Heart right ventricle (tissue), 16 donors: ENCODE data around the gene OR51I1. TPM values are rescaled to one million over a fixed set of nuclear protein-coding genes. Genes with fewer than 3 reads are reported as not detected.

Source experiments
- ATAC-seq, 8 donors: fragments of 200-7000 bp; cut with Tn5 transposase; one replicate each; pipeline ENCODE4 v1.9.1; 2020; ENCODE audit warnings: mild to moderate bottlenecking in 8 of 8, moderate library complexity in 8 of 8, moderate number of reproducible peaks in 1 of 8
- DNase-seq, 2 donors: peaks; one replicate each; pipeline ENCODE4 v3.0.0-alpha.2; 2020
- H3K27ac ChIP-seq, 10 donors: fragments of 200-600 bp; sonication (generic) in 2 of 10; one replicate each; pipeline versions ENCODE4 v1.5.0 to v1.8.0; 2020 to 2022; ENCODE audit warnings: mild to moderate bottlenecking in 3 of 10
- H3K27me3 ChIP-seq, 7 donors: fragments of 200-600 bp; one replicate each; pipeline ENCODE4 v1.8.0; 2021 to 2022; ENCODE audit warnings: mild to moderate bottlenecking in 2 of 7
- H3K36me3 ChIP-seq, 9 donors: fragments of 200-600 bp; sonication (generic) in 1 of 9; one replicate each; pipeline versions ENCODE4 v1.5.0 to v1.8.0; 2020 to 2022; ENCODE audit warnings: mild to moderate bottlenecking in 2 of 9
- H3K4me1 ChIP-seq, 9 donors: fragments of 200-600 bp; sonication (generic) in 1 of 9; one replicate each; pipeline versions ENCODE4 v1.5.0 to v1.8.0; 2020 to 2022; ENCODE audit warnings: mild to moderate bottlenecking in 4 of 9
- H3K4me3 ChIP-seq, 10 donors: fragments of 200-600 bp; sonication (generic) in 2 of 10; one replicate each; pipeline versions ENCODE4 v1.5.0 to v1.8.0; 2020 to 2022; ENCODE audit warnings: mild to moderate bottlenecking in 7 of 10, moderate library complexity in 2 of 10
- H3K9me3 ChIP-seq, 11 donors: fragments of 200-600 bp in 10 of 11; sonication (generic) in 2 of 11; one replicate each; pipeline versions ENCODE4 v1.5.0 to v1.8.0; 2013 to 2022; ENCODE audit warnings: mild to moderate bottlenecking in 2 of 11, control low read depth in 1 of 11, moderate library complexity in 1 of 11
- CTCF ChIP-seq, 9 donors: fragments of 200-600 bp; sonication (generic) in 2 of 9; IDR thresholded peaks; one replicate each; pipeline versions ENCODE4 v1.5.0 to v1.8.0; 2021 to 2022; ENCODE audit warnings: antibody characterized with exemption in 9 of 9, mild to moderate bottlenecking in 5 of 9, moderate library complexity in 1 of 9
- WGBS, 2 donors: extraction: QIAGEN DNeasy Blood & Tissue Kit; methylation state at CpG; one replicate each; pipeline ENCODE4 v1.1.7; 2013; ENCODE audit warnings: inconsistent platforms in 1 of 2; 5-methylcytosine and 5-hydroxymethylcytosine counted together
- intact Hi-C, 10 donors: fragments of 100-400 bp; cut with DNase I; formaldehyde crosslinking; loops; one replicate each; pipeline versions ENCODE4 v1.11.1 to v1.14.2; 2022
- polyA plus RNA-seq, 2 donors: library from polyadenylated mRNA; stranded (reverse); fragments of 200-250 nt; gene quantifications; one replicate each; pipeline ENCODE4 v1.2.3, GENCODE V29; 2013
- total RNA-seq, 10 donors: library from RNA; stranded (reverse); fragmentation: NEBNext Ultra II Directional in 3 of 10; extraction: Animal tissue kit (Norgen Biotek cat#: 25700) in 3 of 10; gene quantifications; one replicate each; pipeline versions ENCODE4 v1.2.1 to v1.2.4, GENCODE V29; 2021 to 2023
- donor health status: Arrhythmogenic right ventricular cardiomyopathy.
- donor health status: ischemic (EF 13 %, LVEDD 7.1; RV severe dilation, severe dysfunction).
- donor health status: healthy with polysubstance abuse.
- donor health status: DM: no; HTN: yes; CAD: no.
- donor health status: DM: no; HTN: no; CAD: no.
- donor health status: ischemic (EF 25% LVEDD 6.9; RV normal size, moderate dysfunction).
- donor health status: ischemic (EF 25% LVEDD 5.7; RV mildly dilated, moderate dysfunction).
- donor health status: healthy.
- donor health status: DM: yes; HTN: yes; CAD: no.
- donor health status: Ischemic cardiomyopathy.
- donor health status: ischemic (EF 35%, LVEDD 5.7; RV mildly dilated, moderate dysfunction).
- donor health status: nonischemic (EF 11% LVEDD 7.7; RV severe dilation, severe dysfunction).
- donor health status: DM: yes; HTN: yes; CAD: no.
- donor health status: PGD.
- donor health status: ischemic (EF 29% LVEDD 5.4; RV normal size, mild dysfunction).
- donor health status: nonischemic (EF 23%, LVEDD 6.1; RV moderate dilation, normal function).

OR51I1 gene
- total and polyA plus RNA-seq, 12 donors, result 0.28 TPM; not detected in 11

- no peak for TF ChIP-seq CTCF (IDR thresholded peaks at IDR 0.05)
- no peaks in the 10 kb centered on the region for H3K4me1 ChIP-seq
- intact Hi-C loops, result no loop called here
- H3K36me3 ChIP-seq, result no peaks in the 10 kb centered on the region
- no peak for DNase-seq
- no peaks in the 10 kb centered on the region for H3K9me3 ChIP-seq
- no peak for ATAC-seq
- H3K27me3 ChIP-seq, result no peaks in the 10 kb centered on the region
- H3K27ac ChIP-seq, result no peak overlapping the region
- 47 to 57% methylated on average over 2 of the region's 2 CpGs for WGBS, 2 donors
- H3K4me3 ChIP-seq, result no peak overlapping the region
Observed at GRCh38 chr11:5443835-5444393, 2.6 kb upstream of the OR51I1 start.

GRCh38 chr11:5423131-5423530 is 18.2 kb downstream of the OR51I1 start:
- TF ChIP-seq CTCF (IDR thresholded peaks at IDR 0.05), result no peak
- 58 to 76% methylated on average over 3 of the region's 3 CpGs for WGBS, 2 donors
- no peak overlapping the region for H3K27ac ChIP-seq
- H3K9me3 ChIP-seq, result no peaks in the 10 kb centered on the region
- H3K27me3 ChIP-seq, result no peaks in the 10 kb centered on the region
- no peaks in the 10 kb centered on the region for H3K36me3 ChIP-seq
- intact Hi-C loops, result no loop called here
- H3K4me1 ChIP-seq, result no peaks in the 10 kb centered on the region
- H3K4me3 ChIP-seq, result no peak overlapping the region
- DNase-seq (no peak), ATAC-seq (no peak)

GRCh38 chr11:5421811-5422210 is 19.5 kb downstream of the OR51I1 start, which contains the start of gene OR51Q1:
Gene OR51Q1, plus strand, starts transcription at chr11:5422111. Its CDS starts 90 bp downstream, at chr11:5422201.
- Histone ChIP-seq H3K27ac (no peak within 1 kb of the TSS), H3K36me3 (no peaks in the 10 kb centered on the region), H3K4me3 (no peak within 1 kb of the TSS), H3K9me3 (no peaks in the 10 kb centered on the region), H3K27me3 (no peaks in the 10 kb centered on the region), H3K4me1 (no peaks in the 10 kb centered on the region)
- no peak for TF ChIP-seq CTCF (IDR thresholded peaks at IDR 0.05)
- no peak for DNase-seq
- no peak for ATAC-seq
- WGBS, 2 donors, result 89 to 94% methylated on average over 1 of the region's 1 CpG
- intact Hi-C loops, result no loop called here

GRCh38 chr11:5420993-5421392 is 20.3 kb downstream of the OR51I1 start:
- intact Hi-C loops, result no loop called here
- no peaks in the 10 kb centered on the region for H3K36me3 ChIP-seq
- ATAC-seq, result no peak
- H3K27ac ChIP-seq, result no peak overlapping the region
- H3K27me3 ChIP-seq, result no peaks in the 10 kb centered on the region
- H3K9me3 ChIP-seq, result no peaks in the 10 kb centered on the region
- 66 to 67% methylated on average over 5 of the region's 5 CpGs for WGBS, 2 donors
- DNase-seq, result no peak
- H3K4me1 ChIP-seq, result no peaks in the 10 kb centered on the region
- no peak for TF ChIP-seq CTCF (IDR thresholded peaks at IDR 0.05)
- H3K4me3 ChIP-seq, result no peak overlapping the region
